GM18519 (cell line): ENCODE data around the gene TEX19.

Experiments
- ATAC-seq: cut with Tn5 transposase; IDR thresholded peaks from one replicate; pipeline ENCODE4 v1.9.1; 2021; ENCODE audit warnings: mild to moderate bottlenecking, moderate library complexity; ENCODE audit not compliant: unreplicated experiment, low FRiP score

The TEX19 gene

GRCh38 chr17:82386881-82387704 lies 28.0 kb downstream of the TEX19 start:
- no peak for ATAC-seq

DNA sequence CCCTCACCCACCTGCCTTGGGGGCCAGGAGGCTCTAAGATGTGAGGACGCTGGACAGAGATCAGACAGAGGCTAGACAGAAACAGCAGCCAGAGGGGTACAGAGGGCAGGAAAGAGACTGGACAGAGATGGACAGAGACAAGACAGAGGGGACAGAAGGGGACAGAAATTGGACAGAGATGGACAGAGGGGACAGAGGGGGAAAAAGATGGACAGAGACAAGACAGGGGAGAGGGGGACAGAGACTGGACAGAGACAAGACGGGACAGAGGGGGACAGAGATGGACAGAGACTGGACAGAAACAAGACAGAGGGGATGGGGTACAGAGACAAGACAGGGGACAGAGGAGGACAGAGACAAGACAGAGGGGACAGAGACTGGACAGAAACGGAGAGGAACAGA lies 28.7 kb downstream of the TEX19 start:
- ATAC-seq, result no peak

- no peak for ATAC-seq
Measured at GRCh38 chr17:82388223-82388921, 29.3 kb downstream of the TEX19 start.

GRCh38 chr17:82388922-82389283 lies 29.9 kb downstream of the TEX19 start:
- no peak for ATAC-seq

- no peak for ATAC-seq
Measured at GRCh38 chr17:82389379-82389778, 30.3 kb downstream of the TEX19 start.

GRCh38 chr17:82390015-82390859 lies 31.2 kb downstream of the TEX19 start:
- no peak for ATAC-seq

- ATAC-seq, result no peak
Measured at GRCh38 chr17:82390860-82391435, 31.9 kb downstream of the TEX19 start.

- ATAC-seq, result no peak
Measured at GRCh38 chr17:82391496-82392066, 32.5 kb downstream of the TEX19 start.

DNA sequence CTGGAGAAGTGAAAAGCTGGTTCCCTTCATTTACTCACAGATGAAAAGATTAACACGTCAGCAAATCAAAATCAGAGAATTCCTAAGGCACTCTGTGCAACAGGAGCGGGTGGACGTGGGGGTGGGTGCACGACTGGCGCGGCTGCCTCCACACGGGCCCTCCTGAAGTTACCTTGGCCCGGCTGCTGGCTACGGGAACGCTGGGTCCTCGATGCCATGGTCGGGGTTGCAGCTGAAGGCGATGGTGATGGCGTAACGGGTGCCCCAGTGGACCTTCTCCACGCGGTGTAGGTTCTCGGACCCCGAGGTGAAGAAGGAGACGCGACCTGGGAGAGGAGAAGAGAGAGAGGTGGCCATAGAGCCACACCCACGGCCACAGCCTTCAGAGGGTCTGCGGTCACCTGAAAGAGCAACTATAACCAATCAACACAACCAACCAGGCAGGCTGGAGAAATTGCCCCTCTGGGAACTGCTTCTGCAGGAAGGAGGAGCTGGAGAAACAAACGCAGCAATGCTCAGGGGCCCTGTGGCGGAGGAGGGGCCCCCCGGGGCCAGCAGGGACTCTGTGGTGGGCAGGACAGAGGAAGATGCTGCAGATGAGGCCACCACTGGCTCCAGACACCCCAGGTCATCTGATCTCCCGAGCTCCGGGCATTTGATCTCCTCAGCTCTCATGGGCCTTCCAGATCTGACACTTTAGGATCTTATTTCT lies 33.3 kb downstream of the TEX19 start:
- ATAC-seq, result no peak

DNA sequence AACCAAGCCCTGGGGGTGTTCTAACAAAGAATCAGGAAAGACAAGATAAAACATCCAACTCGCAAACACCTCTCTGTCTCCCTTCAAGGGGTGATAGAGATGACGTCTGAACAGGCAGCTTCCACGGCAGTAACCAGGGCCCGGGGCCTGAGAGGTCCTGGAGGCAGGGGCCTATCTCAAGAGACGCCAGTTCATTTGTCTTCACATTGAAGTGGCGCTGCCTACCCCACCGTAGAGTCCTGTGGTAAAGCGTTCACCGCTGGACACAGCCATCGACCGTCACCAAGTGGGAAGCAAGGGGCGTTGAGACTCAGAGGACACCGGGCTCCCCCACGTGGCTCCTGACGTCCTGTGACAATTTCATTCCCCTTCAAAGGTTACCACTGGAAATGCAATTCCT lies 33.9 kb downstream of the TEX19 start:
- ATAC-seq, result no peak

DNA sequence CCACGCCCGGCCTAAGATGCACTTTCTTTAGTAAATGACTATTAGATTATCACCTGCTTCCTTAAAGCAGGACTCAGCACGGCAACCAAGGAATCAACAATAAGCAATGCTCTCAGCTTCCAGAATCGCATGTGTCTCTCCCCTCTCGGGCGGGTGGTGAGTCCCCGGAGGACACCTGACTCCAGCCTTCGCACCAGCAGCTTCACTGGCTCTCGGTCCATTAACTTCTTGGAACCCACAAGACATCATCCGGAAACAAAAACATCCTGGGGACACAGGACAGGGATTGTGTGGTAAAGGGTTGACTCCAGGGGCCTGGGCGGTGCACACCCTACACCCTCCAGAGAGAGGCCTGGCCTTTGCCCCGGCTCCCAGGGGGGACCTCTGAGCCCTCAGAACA lies 35.2 kb downstream of the TEX19 start:
- ATAC-seq, result no peak

DNA sequence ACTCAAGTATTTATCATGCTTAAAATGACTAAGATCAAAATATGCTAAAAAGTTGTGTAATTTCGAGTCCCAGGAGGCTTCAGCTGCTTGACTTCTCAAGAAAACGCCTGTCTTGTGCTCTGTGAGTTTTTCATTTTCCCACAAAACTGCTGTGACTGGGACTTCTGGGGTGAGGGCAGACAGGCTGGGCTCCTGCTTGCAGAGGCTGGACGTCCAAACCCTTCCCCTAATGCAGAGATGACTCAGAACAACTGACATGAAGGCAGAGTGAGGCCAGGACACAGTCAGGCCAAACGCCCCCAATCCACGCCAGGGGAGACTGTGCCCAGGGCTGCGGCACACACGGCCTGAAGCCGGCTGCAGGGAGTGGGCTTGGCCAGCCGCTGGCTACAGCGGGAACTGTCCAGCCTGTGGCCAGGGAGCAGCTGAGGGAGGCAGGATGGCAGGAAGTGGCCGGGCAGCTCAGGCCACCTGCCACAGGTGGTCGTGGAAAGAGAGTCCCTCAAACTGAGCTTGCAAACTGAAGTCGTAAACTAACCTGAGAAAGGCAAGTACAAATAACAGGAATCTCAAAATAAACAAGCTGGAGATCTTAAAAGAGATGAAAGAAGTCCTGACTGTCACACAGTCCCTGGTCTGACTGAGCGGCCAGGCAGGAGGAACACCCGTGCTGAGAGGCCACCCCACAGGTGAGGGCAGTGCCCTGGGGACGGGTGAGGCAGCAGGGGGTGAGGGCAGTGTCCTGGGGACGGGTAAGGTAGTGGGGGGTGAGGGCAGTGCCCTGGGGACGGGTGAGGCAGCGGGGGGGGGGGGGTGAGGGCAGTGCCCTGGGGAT lies 37.8 kb downstream of the TEX19 start:
- ATAC-seq, result no peak

DNA sequence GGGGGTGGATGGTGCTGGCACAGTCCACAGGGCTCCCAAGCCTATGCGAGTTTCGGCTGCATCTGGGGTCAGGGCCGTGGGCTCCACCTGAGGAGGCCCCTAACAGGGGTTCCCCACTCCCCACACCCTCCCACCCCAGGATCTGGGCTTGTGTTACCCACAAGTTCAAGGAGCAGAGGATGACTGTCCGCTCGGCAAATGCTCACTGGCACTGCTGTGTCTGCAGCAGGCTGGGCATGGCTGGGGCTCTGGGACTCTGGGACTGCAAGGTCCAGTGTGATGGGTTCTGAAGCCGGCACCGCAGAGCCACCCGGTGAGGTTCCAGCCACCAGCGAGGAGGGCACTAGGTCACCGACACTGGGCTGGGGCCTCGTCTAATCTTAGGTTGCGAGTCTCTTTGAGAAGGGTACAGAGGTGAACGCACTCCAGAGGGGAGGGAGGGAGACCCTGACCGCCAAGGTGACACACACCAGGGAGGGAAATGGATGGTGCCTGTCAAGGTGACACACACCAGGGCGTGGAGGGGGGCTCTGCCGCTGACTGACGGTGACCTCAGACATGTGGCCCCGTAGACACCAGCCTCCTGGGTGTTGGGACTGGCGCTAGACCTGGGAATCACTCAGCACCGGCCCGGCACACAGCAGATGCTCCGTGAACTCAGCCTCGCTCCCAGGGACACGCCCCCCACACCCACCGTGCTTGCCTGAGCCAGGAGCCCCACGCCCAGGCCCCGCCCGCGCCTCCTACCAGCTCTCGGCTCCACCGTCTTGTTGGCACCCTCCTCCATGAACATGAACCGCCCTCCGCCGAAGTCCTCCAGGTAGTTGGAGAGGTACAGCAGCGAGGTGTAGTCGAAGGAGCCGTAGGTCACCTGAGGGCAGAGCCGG lies 38.6 kb downstream of the TEX19 start:
- no peak for ATAC-seq

DNA sequence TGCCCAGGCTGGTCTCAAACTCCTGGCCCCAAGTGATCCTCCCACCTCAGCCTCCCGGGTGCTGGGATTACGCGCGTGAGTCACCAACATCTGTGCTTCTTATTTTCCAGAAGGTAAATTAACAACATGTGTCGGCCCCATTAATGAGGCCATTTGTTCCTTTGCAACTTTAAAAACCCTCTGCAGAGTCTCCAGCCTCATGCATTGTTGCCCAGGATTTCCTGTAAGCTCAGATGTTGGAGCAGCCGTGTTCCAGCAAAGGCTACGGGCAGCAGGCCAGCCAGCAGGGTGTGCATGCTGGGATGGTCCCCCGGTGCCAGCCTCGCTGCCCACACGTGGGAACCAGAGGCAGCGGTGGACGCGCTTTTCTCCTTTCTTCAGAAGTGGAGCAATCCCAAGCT lies 40.0 kb downstream of the TEX19 start:
- no peak for ATAC-seq

DNA sequence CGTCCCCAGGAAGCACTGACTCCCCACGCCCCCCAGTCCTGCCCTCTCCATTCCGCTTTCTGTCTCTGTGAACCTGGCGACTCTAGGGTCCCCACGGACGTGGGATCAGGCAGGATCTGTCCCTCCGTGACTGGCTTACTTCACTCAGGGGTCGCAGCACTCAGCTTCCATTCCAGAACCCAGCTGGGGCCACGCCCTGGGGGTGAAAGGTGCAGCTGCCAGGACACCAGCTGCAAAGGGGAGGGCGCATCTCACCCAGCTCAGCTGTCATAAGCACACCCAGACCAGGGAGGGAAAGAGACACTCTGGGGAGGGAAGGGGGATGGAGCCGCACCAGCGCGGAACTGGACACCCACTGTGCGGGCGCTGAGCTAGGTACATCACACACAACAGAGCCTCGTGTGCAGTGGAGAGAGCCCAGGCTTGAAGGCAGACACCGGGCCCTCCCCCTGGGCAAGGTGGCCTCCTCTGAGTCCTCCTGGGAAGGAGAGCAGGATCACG lies 40.6 kb downstream of the TEX19 start:
- no peak for ATAC-seq

GRCh38 chr17:82400206-82400605 lies 41.2 kb downstream of the TEX19 start:
- no peak for ATAC-seq

GRCh38 chr17:82400830-82401229 lies 41.8 kb downstream of the TEX19 start:
- ATAC-seq, result no peak

DNA sequence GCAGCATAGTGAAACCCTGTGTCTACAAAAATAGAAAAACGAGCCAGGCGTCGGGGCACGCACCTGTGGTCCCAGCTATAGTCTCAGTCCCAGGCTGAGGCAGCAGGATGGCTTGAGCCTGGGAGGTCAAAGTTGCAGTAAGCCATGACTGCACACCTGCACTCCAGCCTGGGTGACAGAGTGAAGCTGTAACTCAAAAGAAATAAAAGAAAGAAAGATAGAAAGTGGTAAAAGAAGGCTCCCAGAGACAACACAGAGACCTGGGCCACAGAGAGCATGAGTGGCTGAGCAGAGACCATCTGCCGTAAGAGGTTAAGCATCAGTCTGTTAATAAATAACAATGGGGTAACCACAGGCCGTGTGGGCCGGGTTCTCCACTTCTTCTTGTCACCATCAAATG lies 43.8 kb downstream of the TEX19 start:
- ATAC-seq, result no peak
